ENCODE measurements around the gene RHOF. TPM values are rescaled to one million over a fixed set of nuclear protein-coding genes. Genes with fewer than 3 reads are reported as not detected.

The RHOF gene
- total RNA-seq, 6 experiments from 2014 or later, result 3.7 to 16.2 (median 5.0) TPM

DNA sequence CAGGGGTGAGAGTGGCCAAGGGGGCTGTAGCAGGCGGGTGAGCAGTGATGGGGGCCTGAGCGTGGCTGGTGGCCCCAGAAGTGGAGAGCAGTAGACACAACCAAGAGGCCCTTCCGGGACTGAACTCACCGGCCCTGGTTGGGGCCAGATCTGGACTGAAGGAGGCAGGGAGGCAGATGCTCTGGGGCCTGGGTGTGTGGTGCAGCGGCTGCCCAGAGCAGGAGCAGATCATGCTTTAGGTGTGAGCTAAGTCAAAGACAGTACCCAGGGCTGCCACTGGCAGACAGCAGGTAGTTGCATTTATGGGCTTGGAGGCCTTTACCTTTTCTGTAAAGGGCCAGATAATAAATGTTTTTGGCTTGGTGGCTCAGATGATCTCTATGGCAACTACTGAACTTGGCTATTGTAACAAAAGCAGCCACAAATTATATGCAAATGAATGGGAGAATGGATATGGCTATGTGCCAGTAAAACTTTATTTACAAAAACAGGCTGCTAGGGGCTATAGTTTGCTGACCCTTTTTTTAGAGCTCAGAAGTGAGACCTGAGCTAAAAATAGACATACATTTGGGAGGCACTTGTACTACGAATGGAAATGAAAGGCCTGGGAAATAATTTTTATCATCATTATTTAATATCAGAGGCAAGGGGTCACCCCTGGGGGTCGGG lies 35.9 kb upstream of the RHOF start:
- no peaks in the 10 kb centered on the region for H3K27me3 ChIP-seq
- H3K9me3 ChIP-seq, result no peaks in the 10 kb centered on the region
- ATAC-seq, result no peak
- H3K4me1 ChIP-seq, result no peaks in the 10 kb centered on the region
- H3K36me3 ChIP-seq, result peaks cover 0 to 56% (median 24%) of the 10 kb centered on the region in 4 donors
- no peak for DNase-seq
- TF ChIP-seq, protein P1, sequence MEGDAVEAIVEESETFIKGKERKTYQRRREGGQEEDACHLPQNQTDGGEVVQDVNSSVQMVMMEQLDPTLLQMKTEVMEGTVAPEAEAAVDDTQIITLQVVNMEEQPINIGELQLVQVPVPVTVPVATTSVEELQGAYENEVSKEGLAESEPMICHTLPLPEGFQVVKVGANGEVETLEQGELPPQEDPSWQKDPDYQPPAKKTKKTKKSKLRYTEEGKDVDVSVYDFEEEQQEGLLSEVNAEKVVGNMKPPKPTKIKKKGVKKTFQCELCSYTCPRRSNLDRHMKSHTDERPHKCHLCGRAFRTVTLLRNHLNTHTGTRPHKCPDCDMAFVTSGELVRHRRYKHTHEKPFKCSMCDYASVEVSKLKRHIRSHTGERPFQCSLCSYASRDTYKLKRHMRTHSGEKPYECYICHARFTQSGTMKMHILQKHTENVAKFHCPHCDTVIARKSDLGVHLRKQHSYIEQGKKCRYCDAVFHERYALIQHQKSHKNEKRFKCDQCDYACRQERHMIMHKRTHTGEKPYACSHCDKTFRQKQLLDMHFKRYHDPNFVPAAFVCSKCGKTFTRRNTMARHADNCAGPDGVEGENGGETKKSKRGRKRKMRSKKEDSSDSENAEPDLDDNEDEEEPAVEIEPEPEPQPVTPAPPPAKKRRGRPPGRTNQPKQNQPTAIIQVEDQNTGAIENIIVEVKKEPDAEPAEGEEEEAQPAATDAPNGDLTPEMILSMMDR (IDR thresholded peaks at IDR 0.05), result no peak
- no peak for TF ChIP-seq POLR2A (IDR thresholded peaks at IDR 0.05)
- no peak overlapping the region for H3K4me3 ChIP-seq
- H3K27ac ChIP-seq, result no peak overlapping the region
- intact Hi-C loops (cut with DNase I), result no loop called here
- 65% methylated on average over 3 of the region's 7 CpGs for WGBS (ENCODE audit: insufficient coverage, low coverage, low lambda C conversion rate, missing lambda C conversion rate)

DNA sequence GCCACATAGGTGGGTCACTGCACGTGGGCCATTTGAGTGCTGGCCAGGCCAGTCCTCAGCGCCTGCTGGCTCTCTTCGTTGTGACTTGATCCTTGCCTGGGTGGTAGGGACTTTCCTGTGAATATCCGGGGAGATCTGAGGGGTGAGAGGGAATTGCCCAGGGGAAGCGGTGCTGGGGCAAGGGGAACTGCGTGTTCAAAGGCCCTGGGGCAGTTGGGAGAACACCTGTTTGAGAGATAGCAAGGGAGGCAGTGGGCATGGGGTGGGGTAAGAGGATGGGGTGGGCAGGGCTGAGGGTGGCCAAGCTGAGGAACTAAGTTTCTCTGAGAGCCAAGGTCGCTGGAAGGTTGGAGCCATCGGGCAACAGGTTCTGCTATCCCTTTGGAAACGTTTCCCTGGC lies 35.3 kb upstream of the RHOF start:
- TF ChIP-seq POLR2A (IDR thresholded peaks at IDR 0.05), result no peak
- TF ChIP-seq, protein P1 (IDR thresholded peaks at IDR 0.05), result no peak
- H3K36me3 ChIP-seq, result peaks cover 0 to 61% (median 27%) of the 10 kb centered on the region in 4 donors
- no peak overlapping the region for H3K4me3 ChIP-seq
- H3K4me1 ChIP-seq, result no peaks in the 10 kb centered on the region
- ATAC-seq (no peak), DNase-seq (no peak)
- WGBS (ENCODE audit: insufficient coverage, low coverage, low lambda C conversion rate, missing lambda C conversion rate), result 91% methylated on average over 8 of the region's 9 CpGs
- no peak overlapping the region for H3K27ac ChIP-seq
- no peaks in the 10 kb centered on the region for H3K9me3 ChIP-seq
- no peaks in the 10 kb centered on the region for H3K27me3 ChIP-seq
- intact Hi-C loops (cut with DNase I), result no loop called here

DNA sequence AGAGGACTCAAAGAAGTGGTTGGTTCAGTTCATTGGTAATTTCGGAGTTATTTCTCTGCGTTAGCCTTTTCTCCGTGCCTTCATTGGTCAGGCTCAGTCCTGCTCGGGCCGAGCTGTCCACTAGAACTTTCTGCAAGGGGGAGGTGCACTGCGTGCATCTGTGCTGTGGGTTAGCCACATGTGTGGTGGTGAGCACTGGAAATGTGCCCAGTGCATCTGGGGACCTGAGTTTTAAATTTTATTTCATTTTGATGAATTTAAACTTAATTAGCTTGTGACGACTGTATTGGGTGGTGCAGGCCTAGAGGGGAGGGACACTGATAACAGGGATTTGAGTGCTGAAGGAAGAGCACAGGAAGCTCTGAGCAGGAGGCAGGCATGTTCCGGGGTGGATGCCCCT lies 34.8 kb upstream of the RHOF start:
- no peak for ATAC-seq
- H3K27me3 ChIP-seq, result no peaks in the 10 kb centered on the region
- H3K36me3 ChIP-seq, result peaks cover 0 to 67% (median 30%) of the 10 kb centered on the region in 4 donors
- H3K4me3 ChIP-seq, result no peak overlapping the region
- intact Hi-C loops (cut with DNase I), result no loop called here
- H3K4me1 ChIP-seq, result no peaks in the 10 kb centered on the region
- 85% methylated on average over 7 of the region's 8 CpGs for WGBS (ENCODE audit: insufficient coverage, low coverage, low lambda C conversion rate, missing lambda C conversion rate)
- no peaks in the 10 kb centered on the region for H3K9me3 ChIP-seq
- DNase-seq, result no peak
- TF ChIP-seq POLR2A (IDR thresholded peaks at IDR 0.05), result no peak
- TF ChIP-seq, protein P1 (IDR thresholded peaks at IDR 0.05), result no peak
- no peak overlapping the region for H3K27ac ChIP-seq

DNA sequence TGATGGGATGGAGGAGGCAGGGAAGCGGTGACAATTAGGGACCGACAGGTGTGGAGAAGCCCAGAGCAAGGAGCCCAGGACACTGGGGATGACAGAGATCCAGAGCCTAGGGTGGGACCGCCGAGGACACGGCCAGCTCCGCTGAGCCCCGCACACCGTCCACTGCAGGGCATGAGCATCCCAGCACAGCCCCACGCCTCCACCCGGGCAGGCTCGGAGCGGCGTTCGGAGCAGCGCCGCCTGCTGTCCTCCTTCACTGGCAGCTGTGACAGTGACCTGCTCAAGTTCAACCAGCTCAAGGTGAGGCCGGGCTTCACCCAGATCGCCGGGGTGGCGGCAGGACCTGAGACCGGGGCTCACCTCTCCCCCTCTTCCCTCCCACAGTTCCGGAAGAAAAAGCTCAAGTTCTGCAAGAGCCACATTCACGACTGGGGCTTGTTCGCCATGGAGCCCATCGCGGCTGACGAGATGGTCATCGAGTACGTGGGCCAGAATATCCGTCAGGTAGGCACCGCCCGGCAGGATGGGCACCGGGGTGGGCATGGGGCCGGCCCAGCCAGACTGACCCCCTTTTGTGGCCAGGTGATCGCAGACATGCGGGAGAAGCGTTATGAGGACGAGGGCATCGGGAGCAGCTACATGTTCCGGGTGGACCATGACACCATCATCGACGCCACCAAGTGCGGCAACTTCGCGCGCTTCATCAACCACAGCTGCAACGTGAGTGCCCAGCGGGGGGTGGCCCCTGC lies 34.0 kb upstream of the RHOF start:
- H3K36me3 ChIP-seq, result peaks cover 0 to 74% (median 33%) of the 10 kb centered on the region in 4 donors
- intact Hi-C loops (cut with DNase I), result no loop called here
- WGBS (ENCODE audit: insufficient coverage, low coverage, low lambda C conversion rate, missing lambda C conversion rate), result 87% methylated on average over 10 of the region's 48 CpGs
- H3K4me3 ChIP-seq, result no peak overlapping the region
- no peaks in the 10 kb centered on the region for H3K9me3 ChIP-seq
- no peak for DNase-seq
- TF ChIP-seq POLR2A (IDR thresholded peaks at IDR 0.05), result no peak
- TF ChIP-seq, protein P1 (IDR thresholded peaks at IDR 0.05), result no peak
- no peak for ATAC-seq
- no peaks in the 10 kb centered on the region for H3K4me1 ChIP-seq
- no peak overlapping the region for H3K27ac ChIP-seq
- H3K27me3 ChIP-seq, result no peaks in the 10 kb centered on the region
